IPS DF 6.9 (cell line): ENCODE data around the gene LRRC59.

Experiments used
- DNase-seq: peaks from one replicate; pipeline ENCODE4 v3.0.0-alpha.2; 2013; ENCODE audit warnings: low read depth, low spot score
- H3K27ac ChIP-seq: one replicate; pipeline ENCODE4 v1.5.1; 2013; ENCODE audit warnings: low read length, control low read depth
- H3K27me3 ChIP-seq: 2 replicates; pipeline ENCODE4 v1.6.1; 2013; ENCODE audit warnings: mild to moderate bottlenecking, low read length; ENCODE audit not compliant: control insufficient read depth, insufficient read depth
- H3K36me3 ChIP-seq: 2 replicates; pipeline ENCODE4 v1.6.1; 2013; ENCODE audit warnings: low read length; ENCODE audit not compliant: control insufficient read depth, insufficient read depth
- H3K4me1 ChIP-seq: 2 replicates; pipeline ENCODE4 v1.6.1; 2013; ENCODE audit warnings: low read length; ENCODE audit not compliant: control insufficient read depth, insufficient read depth
- H3K4me3 ChIP-seq: 2 replicates; pipeline ENCODE4 v1.5.1; 2013; ENCODE audit warnings: mild to moderate bottlenecking, low read length
- H3K9me3 ChIP-seq: 2 replicates; pipeline ENCODE4 v1.6.1; 2013; ENCODE audit warnings: low read length, inconsistent platforms; ENCODE audit not compliant: control insufficient read depth, insufficient read depth
- WGBS: extraction: QIAGEN DNeasy Blood & Tissue Kit; methylation state at CpG from one replicate; pipeline ENCODE4 v1.1.7; 2013; ENCODE audit warnings: mixed read lengths, missing lambda C conversion rate; ENCODE audit not compliant: insufficient read length, insufficient coverage; 5-methylcytosine and 5-hydroxymethylcytosine counted together

The LRRC59 gene

DNA sequence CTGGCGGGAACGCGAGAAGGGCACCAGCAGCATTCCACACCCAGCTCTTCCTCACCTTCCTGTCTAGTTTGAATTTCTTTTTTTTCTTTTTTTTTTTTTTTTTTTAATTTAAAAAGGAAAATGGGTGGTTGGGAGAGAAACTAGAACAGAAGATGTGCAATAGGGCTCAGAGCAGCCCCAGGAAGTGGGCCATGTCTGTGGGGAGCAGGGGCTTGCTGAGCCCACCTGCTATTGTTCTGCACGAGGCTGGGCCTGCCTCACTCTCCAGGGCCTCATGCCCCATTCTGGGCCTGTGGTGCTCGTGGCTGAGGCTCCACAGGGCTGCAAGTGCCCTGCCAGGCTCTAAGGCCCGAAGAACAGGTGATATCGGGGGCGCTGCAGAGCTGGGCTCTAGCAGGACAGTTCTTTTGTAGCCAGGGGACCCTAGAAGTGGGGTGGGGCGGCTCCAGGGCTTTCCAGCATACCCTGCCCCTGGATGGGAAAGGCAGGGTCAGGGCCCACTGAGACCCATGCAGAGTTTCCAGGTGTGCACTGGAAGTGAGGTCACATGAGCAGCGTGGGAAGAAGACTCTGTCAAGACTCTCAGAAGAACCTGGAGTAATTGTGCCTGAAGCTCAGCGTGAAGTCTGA, 36.7 kb downstream of the LRRC59 start:
- no peaks in the 10 kb centered on the region for H3K27me3 ChIP-seq

DNA sequence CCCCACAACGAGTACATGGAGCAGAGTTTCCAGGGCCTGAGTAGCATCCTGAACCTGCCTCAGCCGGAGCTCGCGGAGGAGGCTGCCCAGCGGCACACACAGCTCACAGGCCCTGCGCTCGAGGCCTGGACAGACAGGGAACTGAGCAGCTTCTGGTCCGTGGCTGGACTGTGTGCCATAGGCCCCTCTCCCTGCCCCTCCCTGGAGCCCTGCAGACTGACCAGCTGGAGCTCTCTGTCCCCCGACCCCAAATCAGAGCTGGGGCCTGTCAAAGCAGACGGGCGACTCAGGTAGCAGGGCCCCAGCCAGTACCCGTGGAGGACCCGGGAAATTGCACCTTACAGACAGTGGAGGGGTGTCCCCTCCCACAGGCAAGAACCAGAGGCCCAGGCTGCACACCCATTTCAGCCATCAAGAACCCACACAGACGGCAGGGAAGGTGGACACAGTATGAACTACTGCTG, 37.3 kb downstream of the LRRC59 start:
- H3K36me3 ChIP-seq = peaks cover 34% of the 10 kb centered on the region
- H3K4me1 ChIP-seq = no peaks in the 10 kb centered on the region; the same call in 1 of the 2 replicates
- DNase-seq = no peak
- no peak overlapping the region for H3K4me3 ChIP-seq
- H3K27me3 ChIP-seq = no peaks in the 10 kb centered on the region
- no CpG with 5 or more reads among the region's 14 CpGs for WGBS
- H3K9me3 ChIP-seq = no peaks in the 10 kb centered on the region
- H3K27ac ChIP-seq = no peak overlapping the region

More for the DNA sequence above, 36.7 kb downstream of the LRRC59 start:
- H3K4me3 ChIP-seq = no peak overlapping the region
- WGBS = no CpG with 5 or more reads among the region's 11 CpGs
- H3K27ac ChIP-seq = no peak overlapping the region
- H3K4me1 ChIP-seq = no peaks in the 10 kb centered on the region; the same call in 1 of the 2 replicates
- DNase-seq = no peak
- H3K36me3 ChIP-seq = peaks cover 32% of the 10 kb centered on the region
- H3K9me3 ChIP-seq = no peaks in the 10 kb centered on the region

DNA sequence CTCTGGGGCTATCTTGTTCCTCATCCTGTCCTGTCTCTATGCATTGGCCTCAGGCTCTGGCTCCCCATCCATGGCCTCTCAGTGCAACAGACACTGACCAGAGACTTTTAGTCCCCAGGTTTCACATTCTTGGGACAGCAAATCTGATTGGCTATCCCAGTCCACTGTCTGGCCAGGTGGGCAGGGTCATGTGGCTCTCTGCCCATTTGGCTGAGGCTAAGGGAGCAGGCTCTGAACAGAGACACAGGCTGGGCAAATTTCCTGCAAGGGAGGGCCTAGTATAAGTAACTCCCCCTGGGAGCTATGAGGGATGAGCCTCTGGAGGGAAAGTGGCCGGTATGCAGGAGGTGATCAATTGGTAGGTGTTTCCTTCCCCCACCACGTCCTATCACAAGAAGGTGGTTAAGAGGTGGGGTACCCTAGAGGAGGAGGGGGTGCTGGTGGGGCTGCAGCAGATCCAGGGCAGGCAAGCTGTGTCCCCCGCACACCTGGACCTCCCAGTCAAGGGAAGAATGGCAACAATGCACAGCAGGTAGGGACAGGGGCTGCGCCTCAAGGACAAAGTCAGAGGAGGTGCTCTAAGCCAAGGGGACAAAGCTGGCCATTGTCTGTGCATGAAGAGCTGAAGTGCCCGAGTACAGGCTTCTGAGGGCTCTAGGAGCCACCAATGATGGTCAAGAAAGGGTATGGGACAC, 38.2 kb downstream of the LRRC59 start:
- no peaks in the 10 kb centered on the region for H3K9me3 ChIP-seq
- H3K4me3 ChIP-seq = no peak overlapping the region
- peaks cover 41% of the 10 kb centered on the region for H3K36me3 ChIP-seq
- H3K27ac ChIP-seq = no peak overlapping the region
- DNase-seq = no peak
- no peaks in the 10 kb centered on the region; the same call in 1 of the 2 replicates for H3K4me1 ChIP-seq
- no peaks in the 10 kb centered on the region for H3K27me3 ChIP-seq
- no CpG with 5 or more reads among the region's 5 CpGs for WGBS

DNA sequence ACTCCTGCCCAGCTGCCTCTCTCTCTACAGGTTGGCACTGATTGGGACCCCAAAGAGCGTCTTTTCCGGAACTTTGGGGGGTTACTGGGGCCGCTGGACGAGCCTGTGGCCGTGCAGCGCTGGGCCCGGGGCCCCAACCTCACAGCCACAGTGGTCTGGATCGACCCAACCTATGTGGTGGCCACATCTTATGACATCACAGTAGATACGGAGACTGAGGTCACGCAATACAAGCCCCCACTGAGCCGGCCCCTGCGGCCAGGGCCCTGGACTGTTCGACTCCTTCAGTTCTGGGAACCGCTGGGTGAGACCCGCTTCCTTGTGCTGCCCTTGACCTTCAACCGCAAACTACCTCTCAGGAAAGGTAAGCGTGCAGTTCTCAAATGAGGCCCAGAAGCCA, 39.1 kb downstream of the LRRC59 start:
- Histone ChIP-seq H3K4me1 (no peaks in the 10 kb centered on the region; the same call in 1 of the 2 replicates), H3K4me3 (no peak overlapping the region), H3K27me3 (no peaks in the 10 kb centered on the region), H3K27ac (no peak overlapping the region), H3K36me3 (peaks cover 46% of the 10 kb centered on the region), H3K9me3 (no peaks in the 10 kb centered on the region)
- no peak for DNase-seq
- WGBS = no CpG with 5 or more reads among the region's 17 CpGs

DNA sequence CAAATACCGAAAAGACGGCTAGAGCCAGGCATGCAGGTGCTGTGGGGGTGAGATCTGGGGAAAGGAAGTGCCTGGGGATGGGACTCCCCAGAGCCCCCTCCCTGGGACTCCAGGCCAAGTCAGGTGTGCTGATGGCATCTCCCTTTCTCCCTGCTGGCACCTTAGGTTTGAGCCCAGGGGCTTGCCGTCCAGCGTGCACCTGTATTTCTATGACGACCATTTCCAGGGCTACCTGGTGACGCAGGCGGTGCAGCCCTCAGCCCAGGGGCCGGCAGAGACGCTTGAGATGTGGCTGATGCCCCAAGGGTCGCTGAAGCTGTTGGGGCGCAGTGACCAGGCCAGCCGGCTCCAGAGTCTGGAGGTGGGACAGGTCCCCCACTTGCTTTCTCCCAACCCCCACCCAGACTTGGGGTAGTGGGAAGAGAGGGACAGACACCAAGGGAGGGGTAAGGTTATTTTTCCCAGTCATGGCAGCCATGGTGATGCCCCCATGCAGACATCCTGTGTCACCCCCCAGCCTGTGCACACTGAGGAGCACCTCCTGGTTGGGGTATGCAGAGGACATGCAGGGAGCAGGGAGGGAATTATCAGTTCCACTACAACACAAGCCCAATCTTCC, 40.3 kb downstream of the LRRC59 start:
- WGBS = no CpG with 5 or more reads among the region's 12 CpGs
- no peaks in the 10 kb centered on the region; the same call in 1 of the 2 replicates for H3K4me1 ChIP-seq
- H3K27me3 ChIP-seq = no peaks in the 10 kb centered on the region
- peaks cover 46% of the 10 kb centered on the region for H3K36me3 ChIP-seq
- no peak overlapping the region for H3K27ac ChIP-seq
- no peak for DNase-seq
- H3K4me3 ChIP-seq = no peak overlapping the region
- H3K9me3 ChIP-seq = no peaks in the 10 kb centered on the region

DNA sequence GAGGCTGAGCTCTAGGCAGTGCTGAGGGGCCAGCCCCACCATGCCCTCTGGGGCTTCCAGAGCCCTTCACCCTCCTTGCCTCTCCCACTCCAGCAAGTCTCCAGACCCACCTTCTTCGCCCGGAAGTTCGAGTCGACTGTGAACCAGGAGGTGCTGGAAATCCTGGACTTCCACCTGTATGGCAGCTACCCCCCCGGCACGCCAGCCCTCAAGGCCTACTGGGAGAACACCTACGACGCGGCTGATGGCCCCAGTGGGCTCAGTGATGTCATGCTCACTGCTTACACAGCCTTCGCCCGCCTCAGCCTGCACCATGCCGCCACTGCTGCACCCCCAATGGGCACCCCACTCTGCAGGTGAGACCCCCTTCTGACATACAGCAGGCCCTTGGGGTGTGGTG, 40.9 kb downstream of the LRRC59 start:
- WGBS = no CpG with 5 or more reads among the region's 12 CpGs
- DNase-seq = no peak
- Histone ChIP-seq H3K9me3 (no peaks in the 10 kb centered on the region), H3K27ac (no peak overlapping the region), H3K36me3 (peaks cover 46% of the 10 kb centered on the region), H3K4me3 (no peak overlapping the region), H3K27me3 (no peaks in the 10 kb centered on the region), H3K4me1 (no peaks in the 10 kb centered on the region; the same call in 1 of the 2 replicates)

DNA sequence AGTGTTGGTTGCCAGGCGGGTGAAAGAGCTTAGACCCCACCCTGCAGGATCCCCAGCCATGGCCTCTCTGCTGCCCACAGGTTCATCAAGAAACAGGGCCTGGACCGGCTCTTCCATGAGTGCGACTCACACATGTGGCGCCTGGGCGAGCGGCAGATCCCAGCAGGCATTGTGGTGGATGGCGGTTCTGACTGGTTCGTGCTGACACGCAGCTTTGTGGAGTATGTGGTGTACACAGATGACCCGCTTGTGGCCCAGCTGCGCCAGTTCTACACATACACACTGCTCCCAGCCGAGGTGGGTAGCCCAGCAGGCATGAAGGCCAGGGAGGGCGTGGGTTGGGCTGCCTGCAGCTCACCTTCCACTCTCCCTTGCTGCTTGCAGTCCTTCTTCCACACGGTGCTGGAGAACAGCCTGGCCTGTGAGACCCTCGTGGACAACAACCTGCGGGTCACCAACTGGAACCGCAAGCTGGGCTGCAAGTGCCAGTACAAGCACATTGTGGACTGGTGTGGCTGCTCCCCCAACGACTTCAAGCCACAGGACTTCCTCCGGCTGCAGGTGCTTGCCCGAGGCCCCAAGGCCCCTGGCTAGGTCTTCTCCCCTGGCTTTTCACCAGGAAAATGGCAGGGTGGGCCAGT, 41.5 kb downstream of the LRRC59 start:
- Histone ChIP-seq H3K4me1 (no peaks in the 10 kb centered on the region; the same call in 1 of the 2 replicates), H3K4me3 (no peak overlapping the region), H3K27ac (no peak overlapping the region), H3K36me3 (peaks cover 46% of the 10 kb centered on the region), H3K9me3 (no peaks in the 10 kb centered on the region), H3K27me3 (no peaks in the 10 kb centered on the region)
- DNase-seq = no peak
- WGBS = no CpG with 5 or more reads among the region's 20 CpGs

DNA sequence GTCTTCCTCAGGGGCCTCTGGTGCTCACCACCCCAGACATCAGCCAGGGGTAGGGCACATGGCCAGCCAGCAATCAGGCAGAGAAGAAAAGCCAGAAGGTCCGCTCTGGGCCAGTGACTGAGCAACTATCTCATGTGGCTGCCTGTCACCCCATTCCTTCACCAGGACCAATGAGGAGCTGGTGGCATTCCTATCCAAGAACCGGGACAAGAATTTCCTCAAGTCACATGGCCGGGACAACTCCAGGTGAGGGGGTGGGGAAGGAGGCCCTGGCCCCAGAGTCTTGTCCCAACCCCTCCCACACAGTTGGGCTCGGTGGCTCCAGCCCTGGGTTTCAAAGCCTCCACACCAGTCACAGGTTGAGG, 42.0 kb downstream of the LRRC59 start:
- Histone ChIP-seq H3K4me1 (no peaks in the 10 kb centered on the region; the same call in 1 of the 2 replicates), H3K9me3 (no peaks in the 10 kb centered on the region), H3K27ac (no peak overlapping the region), H3K4me3 (no peak overlapping the region), H3K27me3 (no peaks in the 10 kb centered on the region), H3K36me3 (peaks cover 46% of the 10 kb centered on the region)
- no CpG with 5 or more reads among the region's 4 CpGs for WGBS
- DNase-seq = no peak

DNA sequence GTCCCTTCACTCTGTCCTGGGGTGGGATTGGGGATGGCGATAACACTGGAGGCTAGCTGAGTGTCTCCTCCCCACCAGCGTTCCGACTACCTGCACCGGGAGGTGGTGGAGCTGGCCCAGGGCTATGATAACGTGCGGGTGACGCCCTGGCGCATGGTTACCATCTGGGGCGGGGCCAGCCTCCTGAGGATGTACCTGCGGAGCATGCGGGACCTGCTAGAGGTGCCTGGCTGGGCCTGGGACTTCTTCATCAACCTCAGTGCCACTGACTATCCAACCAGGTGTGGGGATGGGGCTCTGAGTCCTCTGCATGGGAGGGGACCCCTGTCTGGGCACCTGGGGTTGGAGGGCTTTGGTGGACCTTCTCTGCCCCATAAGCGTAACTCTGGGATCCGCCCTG, 42.5 kb downstream of the LRRC59 start:
- no CpG with 5 or more reads among the region's 13 CpGs for WGBS
- H3K4me3 ChIP-seq = no peak overlapping the region
- no peak for DNase-seq
- no peak overlapping the region for H3K27ac ChIP-seq
- no peaks in the 10 kb centered on the region for H3K9me3 ChIP-seq
- H3K36me3 ChIP-seq = peaks cover 44% of the 10 kb centered on the region
- no peaks in the 10 kb centered on the region; the same call in 1 of the 2 replicates for H3K4me1 ChIP-seq
- no peaks in the 10 kb centered on the region for H3K27me3 ChIP-seq

DNA sequence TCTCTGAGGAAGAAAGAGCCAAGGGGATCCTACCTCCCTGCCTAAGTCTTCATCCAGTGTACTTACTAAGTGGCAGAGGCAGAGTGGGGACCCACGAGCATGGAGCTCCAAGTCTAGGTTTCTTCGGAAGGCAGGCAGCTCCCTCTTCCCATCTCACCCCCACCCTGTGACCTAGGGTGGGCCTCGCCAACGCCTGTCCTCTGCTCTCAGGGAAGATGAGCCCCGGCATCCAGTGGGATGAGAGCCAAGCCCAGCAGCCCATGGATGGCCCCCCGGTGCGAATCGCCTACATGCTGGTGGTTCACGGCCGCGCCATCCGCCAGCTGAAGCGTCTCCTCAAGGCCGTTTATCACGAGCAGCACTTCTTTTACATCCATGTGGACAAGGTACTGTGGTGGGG, 43.1 kb downstream of the LRRC59 start:
- no peak for DNase-seq
- H3K27me3 ChIP-seq = no peaks in the 10 kb centered on the region
- WGBS = no CpG with 5 or more reads among the region's 15 CpGs
- H3K4me1 ChIP-seq = no peaks in the 10 kb centered on the region; the same call in 1 of the 2 replicates
- no peaks in the 10 kb centered on the region for H3K9me3 ChIP-seq
- H3K36me3 ChIP-seq = peaks cover 40% of the 10 kb centered on the region
- no peak overlapping the region for H3K27ac ChIP-seq
- H3K4me3 ChIP-seq = no peak overlapping the region
